Measurements from ENCODE around the gene TNS2. TPM values are rescaled to one million over a fixed set of nuclear protein-coding genes. Genes with fewer than 3 reads are reported as not detected.
A peak's percentile ranks its signal among the peaks of the same experiment; 100 is the strongest.

The TNS2 gene
- total RNA-seq, 1 donor from 2014 or later, result 15.4 TPM

GRCh38 chr12:53055471-53056266 is 5.8 kb downstream of the TNS2 start:
- H2AFZ ChIP-seq (ENCODE audit: low read depth, low read length), result no peak overlapping the region
- TF ChIP-seq EZH2 (IDR thresholded peaks at IDR 0.05; ENCODE audit: insufficient read depth, low read length) (no peak), CTCF (IDR thresholded peaks at IDR 0.05; ENCODE audit: insufficient read depth, low read depth, low read length) (no peak)
- H3K27me3 Mint-ChIP-seq (ENCODE audit: low read depth, unreplicated experiment), result peaks cover 1% of the 10 kb centered on the region
- peaks cover 2% of the 10 kb centered on the region for H3K9me3 Mint-ChIP-seq (ENCODE audit: unreplicated experiment)
- H3K4me1 Mint-ChIP-seq (ENCODE audit: low read depth, unreplicated experiment), result peaks cover 31% of the 10 kb centered on the region
- peaks cover 16% of the 10 kb centered on the region for H3K79me2 ChIP-seq (ENCODE audit: insufficient read depth, low read length)
- peaks cover 35% of the 10 kb centered on the region for H3K4me1 ChIP-seq (ENCODE audit: insufficient read depth, low read length)
- H3K4me2 ChIP-seq (ENCODE audit: low read length), result no peak overlapping the region
- peak overlapping the region; percentile 18 for H3K27ac Mint-ChIP-seq (ENCODE audit: unreplicated experiment)
- peaks cover 8% of the 10 kb centered on the region for H4K20me1 ChIP-seq (ENCODE audit: insufficient read depth, low read length)
- H3K36me3 ChIP-seq (ENCODE audit: insufficient read depth, low read length), result peaks cover 4% of the 10 kb centered on the region
- no peak for DNase-seq (ENCODE audit: low read depth)
- peaks cover 14% of the 10 kb centered on the region for H3K36me3 Mint-ChIP-seq (ENCODE audit: low read depth, unreplicated experiment)
- FAIRE-seq, result no peak
- no peak overlapping the region for H3K9ac ChIP-seq (ENCODE audit: low read length)
- H3K9me3 ChIP-seq (ENCODE audit: insufficient read depth, low read depth, low read length), result no peaks in the 10 kb centered on the region
- no peak overlapping the region for H3K27ac ChIP-seq (ENCODE audit: low read depth, low read length)
- H3K4me3 ChIP-seq (ENCODE audit: insufficient read depth, low read depth, low read length), result no peak overlapping the region
- peak overlapping the region; percentile 50 for H3K4me3 Mint-ChIP-seq (ENCODE audit: unreplicated experiment)
- H3K27me3 ChIP-seq (ENCODE audit: insufficient read depth, low read length), result no peaks in the 10 kb centered on the region

GRCh38 chr12:53056296-53056695 is 6.4 kb downstream of the TNS2 start:
- Histone ChIP-seq H3K4me3 (ENCODE audit: insufficient read depth, low read depth, low read length) (no peak overlapping the region), H3K4me1 (ENCODE audit: insufficient read depth, low read length) (peaks cover 29% of the 10 kb centered on the region), H3K27ac (ENCODE audit: low read depth, low read length) (no peak overlapping the region), H3K79me2 (ENCODE audit: insufficient read depth, low read length) (peaks cover 10% of the 10 kb centered on the region), H2AFZ (ENCODE audit: low read depth, low read length) (no peak overlapping the region), H3K4me2 (ENCODE audit: low read length) (no peak overlapping the region), H3K9me3 (ENCODE audit: insufficient read depth, low read depth, low read length) (no peaks in the 10 kb centered on the region), H3K36me3 (ENCODE audit: insufficient read depth, low read length) (peaks cover 4% of the 10 kb centered on the region), H4K20me1 (ENCODE audit: insufficient read depth, low read length) (peaks cover 7% of the 10 kb centered on the region), H3K27me3 (ENCODE audit: insufficient read depth, low read length) (no peaks in the 10 kb centered on the region), H3K9ac (ENCODE audit: low read length) (no peak overlapping the region)
- no peak for DNase-seq (ENCODE audit: low read depth)
- peaks cover 2% of the 10 kb centered on the region for H3K9me3 Mint-ChIP-seq (ENCODE audit: unreplicated experiment)
- peak overlapping the region; percentile 18 for H3K27ac Mint-ChIP-seq (ENCODE audit: unreplicated experiment)
- no peak for TF ChIP-seq CTCF (IDR thresholded peaks at IDR 0.05; ENCODE audit: insufficient read depth, low read depth, low read length)
- no peak for TF ChIP-seq EZH2 (IDR thresholded peaks at IDR 0.05; ENCODE audit: insufficient read depth, low read length)
- peaks cover 1% of the 10 kb centered on the region for H3K27me3 Mint-ChIP-seq (ENCODE audit: low read depth, unreplicated experiment)
- peaks cover 14% of the 10 kb centered on the region for H3K36me3 Mint-ChIP-seq (ENCODE audit: low read depth, unreplicated experiment)
- FAIRE-seq, result no peak
- H3K4me3 Mint-ChIP-seq (ENCODE audit: unreplicated experiment), result no peak overlapping the region
- H3K4me1 Mint-ChIP-seq (ENCODE audit: low read depth, unreplicated experiment), result peaks cover 24% of the 10 kb centered on the region

GRCh38 chr12:53056901-53057300 is 7.0 kb downstream of the TNS2 start:
- TF ChIP-seq CTCF (IDR thresholded peaks at IDR 0.05; ENCODE audit: insufficient read depth, low read depth, low read length) (no peak), EZH2 (IDR thresholded peaks at IDR 0.05; ENCODE audit: insufficient read depth, low read length) (no peak)
- H3K4me2 ChIP-seq (ENCODE audit: low read length), result no peak overlapping the region
- peaks cover 5% of the 10 kb centered on the region for H3K79me2 ChIP-seq (ENCODE audit: insufficient read depth, low read length)
- H3K9me3 ChIP-seq (ENCODE audit: insufficient read depth, low read depth, low read length), result no peaks in the 10 kb centered on the region
- Mint-ChIP-seq H3K27ac (ENCODE audit: unreplicated experiment) (no peak overlapping the region), H3K9me3 (ENCODE audit: unreplicated experiment) (peaks cover 2% of the 10 kb centered on the region), H3K4me3 (ENCODE audit: unreplicated experiment) (peak overlapping the region; percentile 28), H3K36me3 (ENCODE audit: low read depth, unreplicated experiment) (peaks cover 18% of the 10 kb centered on the region), H3K4me1 (ENCODE audit: low read depth, unreplicated experiment) (peaks cover 22% of the 10 kb centered on the region), H3K27me3 (ENCODE audit: low read depth, unreplicated experiment) (peaks cover 1% of the 10 kb centered on the region)
- H2AFZ ChIP-seq (ENCODE audit: low read depth, low read length), result no peak overlapping the region
- no peak overlapping the region for H3K27ac ChIP-seq (ENCODE audit: low read depth, low read length)
- H3K36me3 ChIP-seq (ENCODE audit: insufficient read depth, low read length), result peaks cover 4% of the 10 kb centered on the region
- peaks cover 4% of the 10 kb centered on the region for H4K20me1 ChIP-seq (ENCODE audit: insufficient read depth, low read length)
- H3K27me3 ChIP-seq (ENCODE audit: insufficient read depth, low read length), result no peaks in the 10 kb centered on the region
- FAIRE-seq (no peak), DNase-seq (ENCODE audit: low read depth) (no peak)
- no peak overlapping the region for H3K4me3 ChIP-seq (ENCODE audit: insufficient read depth, low read depth, low read length)
- H3K4me1 ChIP-seq (ENCODE audit: insufficient read depth, low read length), result peaks cover 26% of the 10 kb centered on the region
- H3K9ac ChIP-seq (ENCODE audit: low read length), result no peak overlapping the region

All from astrocyte (in vitro differentiated cells and primary cell).